Smooth muscle cell of the brain vasculature (primary cell): Measurements from ENCODE around the gene CDH1.

Experiments used
- DNase-seq: peaks from one replicate; pipeline ENCODE4 v3.0.0-alpha.2; 2012; ENCODE audit warnings: low read depth, low spot score

CDH1 gene

DNA sequence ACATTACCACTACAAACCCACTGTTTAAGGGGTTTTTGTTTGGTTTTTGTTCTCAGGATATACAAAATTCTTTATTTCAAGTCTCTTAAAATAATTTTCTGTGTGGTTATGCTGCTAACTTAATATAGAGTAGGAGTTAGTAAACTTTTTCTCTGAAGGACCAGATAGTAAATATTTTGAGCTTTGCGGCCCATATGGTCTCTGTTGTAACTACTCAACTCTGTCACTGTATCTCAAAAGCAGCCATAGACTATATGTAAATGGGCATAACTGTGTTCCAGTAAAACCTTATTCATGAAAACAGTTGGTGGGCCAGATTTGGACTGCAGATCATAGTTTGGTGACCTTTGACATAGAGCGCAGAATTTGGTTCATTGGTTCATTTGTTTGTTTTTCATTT is 113.4 kb downstream of the CDH1 start:
- DNase-seq, result no peak

DNA sequence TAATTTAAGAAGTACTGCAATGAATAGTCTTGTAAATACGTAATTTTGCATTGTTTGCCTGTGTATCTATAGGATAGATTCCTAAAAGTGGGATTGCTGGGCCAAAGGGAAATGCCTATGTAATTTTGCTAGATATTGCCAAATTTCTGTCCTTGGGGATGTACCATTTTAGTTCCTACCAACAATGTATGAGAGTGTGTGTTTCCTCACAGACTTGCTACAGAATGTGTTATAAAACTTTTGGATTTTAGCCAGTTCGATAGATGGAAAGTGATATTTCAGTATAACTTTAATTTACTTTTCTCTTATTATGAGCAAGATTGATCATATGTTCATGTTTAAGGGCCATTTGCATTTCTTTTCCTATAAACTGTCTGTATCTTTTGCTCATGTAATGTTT is 114.5 kb downstream of the CDH1 start:
- no peak for DNase-seq

DNA sequence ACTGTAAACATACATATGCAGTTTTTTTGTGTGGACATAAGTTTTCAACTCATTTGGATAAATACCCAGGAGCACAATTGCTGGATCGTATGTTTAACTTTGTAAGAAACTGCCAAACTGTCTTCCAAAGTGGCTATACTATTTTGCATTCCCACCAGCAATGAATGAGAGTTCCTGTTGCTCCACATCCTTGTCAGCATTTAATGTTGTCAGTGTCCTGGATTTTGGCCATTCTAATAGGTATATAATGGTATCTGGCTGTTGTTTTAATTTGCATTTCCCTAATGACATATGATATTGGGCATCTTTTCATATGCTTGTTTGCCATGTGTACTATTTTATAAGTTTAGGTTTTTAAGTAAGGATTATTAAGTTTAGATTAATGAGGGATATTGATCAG is 120.4 kb downstream of the CDH1 start:
- no peak for DNase-seq

DNA sequence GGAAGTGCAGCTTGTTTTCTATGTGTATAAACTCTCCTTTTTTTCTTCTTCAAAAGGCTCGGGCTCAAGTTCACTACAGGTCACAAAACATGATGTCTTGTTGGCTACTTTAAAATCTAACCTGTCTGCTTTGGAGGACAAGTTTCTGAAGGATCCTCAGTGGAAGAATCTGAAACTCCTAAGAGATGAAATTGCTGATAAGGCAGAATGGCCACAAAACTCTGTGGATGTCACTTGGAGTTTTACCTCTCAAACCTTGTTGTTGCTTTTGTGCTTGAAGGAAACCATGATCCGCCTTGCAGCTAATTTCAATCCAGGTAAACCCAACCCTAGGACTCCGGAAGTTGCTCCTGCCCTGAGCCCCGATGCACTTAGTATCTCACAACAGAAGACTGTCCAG is 122.7 kb downstream of the CDH1 start:
- DNase-seq, result no peak

DNA sequence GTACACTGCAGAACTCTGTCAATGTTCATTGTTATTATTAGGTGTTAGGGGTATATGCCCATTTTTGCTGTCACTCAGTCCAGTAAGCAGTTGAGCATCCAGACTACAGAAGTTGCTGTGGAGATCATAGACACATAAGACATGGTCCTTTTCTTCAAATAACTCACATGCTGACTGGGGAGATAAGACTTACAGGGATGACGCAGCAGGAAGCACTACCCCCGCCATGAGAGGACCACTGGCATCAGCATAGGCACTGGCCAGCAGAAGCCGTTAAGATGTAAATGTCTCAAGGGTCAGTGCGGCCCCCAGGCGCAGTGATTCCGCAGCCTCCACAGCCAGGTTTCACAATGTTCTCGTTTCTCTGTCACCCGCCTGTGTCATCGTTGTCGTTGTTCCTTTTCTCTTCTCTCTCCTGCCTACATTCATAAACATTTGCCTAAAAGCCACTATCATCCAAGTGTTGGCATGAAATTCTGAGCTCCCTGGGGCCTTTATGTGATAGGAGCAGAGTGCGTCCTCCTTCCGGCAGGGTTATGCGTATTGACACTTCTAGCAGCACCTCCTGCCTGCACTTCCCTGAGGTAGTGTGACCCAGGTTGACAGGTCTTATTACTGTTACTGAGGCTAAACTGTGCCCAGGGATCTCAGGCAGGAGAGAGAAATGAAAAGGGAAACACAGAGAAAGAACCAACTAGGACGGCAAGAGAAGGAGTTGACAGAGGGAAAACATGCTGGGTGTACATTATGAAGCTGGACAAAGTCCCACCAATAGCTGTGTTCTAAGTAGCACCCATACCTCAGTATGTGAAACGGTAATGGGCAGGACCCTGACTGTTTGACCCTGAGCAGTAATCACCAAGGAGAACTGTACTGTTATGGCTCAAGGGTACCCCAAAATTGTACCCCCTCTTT is 124.1 kb downstream of the CDH1 start:
- DNase-seq, result no peak

DNA sequence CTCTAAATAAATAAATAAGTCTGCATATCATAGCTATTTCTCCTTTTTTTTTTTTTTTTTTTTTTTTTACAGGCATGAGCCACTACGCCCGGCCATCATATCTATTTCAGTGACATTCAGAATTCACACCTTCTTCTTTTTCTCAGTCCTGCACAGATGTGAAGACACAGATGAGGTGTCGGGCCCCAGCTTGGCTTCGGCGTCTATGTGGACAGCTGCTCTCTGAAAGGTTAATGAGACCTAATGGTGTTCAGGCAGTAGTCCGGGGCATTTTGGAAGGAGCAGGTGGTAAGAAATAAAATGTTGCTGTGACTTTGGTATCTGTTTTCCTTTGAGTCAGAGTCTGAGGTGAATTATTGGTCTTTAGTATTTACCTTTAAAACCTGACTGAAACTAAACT is 129.8 kb downstream of the CDH1 start:
- DNase-seq, result no peak

DNA sequence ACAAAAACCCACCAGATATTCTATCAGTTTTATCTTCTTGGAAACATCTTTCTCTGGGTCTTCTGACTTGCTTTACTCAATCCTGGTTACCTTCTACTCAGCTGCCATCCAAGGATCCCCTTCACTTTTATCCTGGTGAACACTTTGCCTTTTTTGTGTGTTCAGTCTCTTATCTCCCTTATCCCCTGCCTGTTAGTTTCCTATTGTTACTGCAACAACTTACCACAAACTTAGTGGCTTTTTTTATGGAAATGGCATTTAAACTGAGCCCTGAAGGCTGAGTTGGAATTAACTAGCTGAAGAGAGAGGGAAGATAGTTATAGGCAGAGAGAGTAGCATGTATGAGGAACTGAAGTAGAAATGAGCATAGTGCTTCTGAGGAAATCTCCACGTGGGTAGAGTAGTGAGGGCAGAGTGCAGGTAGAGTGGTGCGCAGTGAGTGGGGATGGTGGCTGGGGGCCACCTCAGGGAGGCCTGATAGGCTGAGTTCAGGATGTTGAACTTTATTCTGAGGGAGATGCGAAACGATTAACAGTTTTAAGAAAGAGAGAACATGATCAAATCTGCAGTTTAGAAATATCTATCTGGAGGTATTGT is 132.5 kb downstream of the CDH1 start:
- no peak for DNase-seq

DNA sequence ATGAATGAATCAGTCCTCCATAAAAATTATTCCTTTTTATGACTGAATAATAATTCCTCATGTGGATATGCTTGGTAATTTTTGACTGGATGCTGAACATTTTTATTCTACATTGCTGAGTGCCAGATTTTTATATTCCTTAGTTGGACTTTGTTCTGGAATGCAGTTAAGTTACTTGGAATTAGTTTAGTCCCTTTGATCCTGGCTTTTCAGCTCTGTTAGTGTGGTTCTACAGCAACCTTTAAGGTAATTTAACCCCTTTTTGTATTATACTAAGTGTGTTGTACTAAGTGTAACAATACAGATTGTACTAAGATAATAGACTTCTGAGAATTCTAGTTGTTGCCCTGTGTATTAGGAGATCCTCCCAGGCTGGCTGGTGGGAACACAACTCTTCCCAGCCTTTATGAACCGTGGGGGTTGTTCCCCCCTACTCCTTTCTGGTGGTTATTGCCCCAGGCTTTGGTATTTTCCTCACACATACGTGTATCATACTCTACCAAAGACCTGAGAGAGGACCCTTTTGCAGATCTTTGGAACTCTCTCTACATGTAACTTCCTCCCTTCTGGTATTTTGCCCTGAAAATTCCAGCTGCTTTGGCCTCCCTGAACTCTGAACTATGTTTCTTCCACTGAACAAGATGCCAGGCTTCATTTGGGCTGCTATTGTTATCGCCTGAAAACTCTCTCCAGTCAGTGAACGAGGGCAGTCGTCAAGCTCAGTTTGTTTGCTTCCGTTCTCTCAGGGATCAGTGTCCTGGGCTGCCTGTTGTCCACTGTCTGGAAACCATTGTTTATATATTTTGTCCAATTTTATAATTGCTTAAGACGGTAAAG is 136.8 kb downstream of the CDH1 start:
- DNase-seq, result no peak

DNA sequence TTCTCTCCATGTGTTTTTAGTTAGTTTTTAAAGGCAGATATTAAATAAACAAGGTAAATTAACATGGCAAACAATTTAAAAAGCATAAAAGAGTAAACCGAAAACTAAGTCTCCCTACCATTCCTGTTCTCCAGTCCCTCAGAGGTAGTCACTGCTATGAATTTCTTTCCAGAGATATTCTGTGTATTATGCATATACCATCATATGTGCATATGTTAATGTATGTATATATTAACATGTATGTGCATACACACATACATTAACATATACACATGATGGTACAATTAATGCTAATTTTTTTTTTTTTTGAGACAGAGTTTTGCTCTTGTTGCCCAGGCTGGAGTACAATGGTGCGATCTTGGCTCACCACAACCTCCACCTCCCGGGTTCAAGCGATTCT is 138.8 kb downstream of the CDH1 start:
- no peak for DNase-seq

DNA sequence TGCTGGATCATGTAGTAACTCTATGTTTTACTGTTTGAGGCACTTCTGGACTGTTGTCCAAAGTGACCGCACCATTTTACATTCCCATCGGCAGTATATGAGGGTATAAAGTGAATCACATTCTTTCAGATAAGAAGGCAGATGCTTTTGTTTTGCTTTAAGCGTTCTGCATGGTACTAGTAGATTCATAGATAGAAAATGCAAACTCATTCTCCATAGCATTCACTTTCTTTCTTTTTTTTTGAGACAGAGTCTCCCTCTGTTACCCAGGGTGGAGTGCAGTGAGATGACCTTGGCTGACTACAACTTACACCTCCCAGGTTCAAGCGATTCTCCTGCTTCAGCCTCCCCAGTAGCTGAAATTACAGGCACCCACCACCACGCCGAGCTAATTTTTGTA is 146.6 kb downstream of the CDH1 start:
- no peak for DNase-seq

DNA sequence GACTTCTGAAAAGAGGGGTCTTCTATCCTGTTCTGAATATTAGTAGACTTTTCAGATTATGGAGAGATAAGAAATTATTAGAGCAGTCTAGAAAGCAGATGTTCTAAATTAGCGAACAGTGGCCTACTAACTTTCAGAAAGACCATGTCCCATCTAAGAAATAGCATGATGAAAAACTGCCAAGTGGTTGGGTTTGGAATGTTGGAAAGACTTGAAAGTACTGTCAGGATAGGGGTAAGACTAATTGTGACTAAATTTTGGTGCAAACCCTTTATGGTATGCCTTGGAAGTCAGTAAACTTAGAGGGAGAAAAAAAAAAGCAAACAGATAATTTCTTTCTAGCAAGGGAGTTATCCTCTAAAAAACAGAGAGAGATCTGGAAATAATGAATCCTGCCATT is 147.3 kb downstream of the CDH1 start:
- DNase-seq, result no peak
